ENCODE results near the gene JAG1.

The JAG1 gene

DNA sequence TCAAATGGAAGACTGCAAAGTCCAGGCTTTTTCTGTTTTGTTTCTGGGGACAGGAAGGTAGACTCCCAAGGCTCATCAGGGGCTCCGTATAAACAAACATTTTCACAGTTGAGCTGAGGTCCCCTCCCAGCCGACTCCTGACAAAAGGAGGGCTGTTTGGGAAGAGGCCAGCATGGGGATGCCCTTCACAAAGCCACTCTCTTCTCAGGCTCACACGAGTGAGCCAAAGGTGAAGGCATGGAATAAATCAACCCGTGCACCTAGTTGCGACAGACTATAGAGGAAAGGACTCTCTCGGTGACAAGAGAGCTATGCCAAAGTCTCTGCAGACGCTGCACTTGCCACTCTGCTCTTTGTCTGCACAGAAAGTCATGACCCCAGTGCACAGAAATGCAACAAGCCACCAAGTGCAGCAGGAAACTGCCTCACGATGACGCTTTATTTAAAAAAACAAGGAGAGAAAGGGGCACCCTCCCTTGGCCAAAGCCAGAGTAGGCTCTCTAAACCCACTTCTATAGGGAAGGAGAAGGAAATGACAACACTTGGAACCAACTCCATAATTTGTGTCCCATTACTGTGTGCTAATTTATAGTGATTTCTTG lies 21.0 kb downstream of the JAG1 start:
- DNase-seq (ENCODE audit: low spot score) = no peak

DNA sequence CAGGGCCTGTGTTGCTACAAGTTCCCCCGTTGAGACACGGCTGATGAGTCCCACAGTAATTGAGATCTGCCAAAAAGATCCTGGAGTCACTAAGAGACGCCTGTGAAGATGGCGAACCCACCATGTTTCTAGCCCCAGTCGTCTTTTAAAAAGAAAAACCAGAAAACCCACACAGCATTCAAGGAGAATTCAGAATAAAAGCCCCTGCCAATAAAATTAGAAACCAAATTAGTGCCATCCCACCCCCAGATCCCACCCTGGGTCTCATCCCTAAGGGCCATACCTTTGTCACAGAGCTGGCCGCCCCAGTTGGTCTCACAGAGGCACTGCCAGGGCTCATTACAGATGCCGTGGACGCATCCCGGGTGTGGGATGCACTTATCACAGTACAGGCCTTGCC lies 21.6 kb downstream of the JAG1 start:
- DNase-seq (ENCODE audit: low spot score) = no peak

DNA sequence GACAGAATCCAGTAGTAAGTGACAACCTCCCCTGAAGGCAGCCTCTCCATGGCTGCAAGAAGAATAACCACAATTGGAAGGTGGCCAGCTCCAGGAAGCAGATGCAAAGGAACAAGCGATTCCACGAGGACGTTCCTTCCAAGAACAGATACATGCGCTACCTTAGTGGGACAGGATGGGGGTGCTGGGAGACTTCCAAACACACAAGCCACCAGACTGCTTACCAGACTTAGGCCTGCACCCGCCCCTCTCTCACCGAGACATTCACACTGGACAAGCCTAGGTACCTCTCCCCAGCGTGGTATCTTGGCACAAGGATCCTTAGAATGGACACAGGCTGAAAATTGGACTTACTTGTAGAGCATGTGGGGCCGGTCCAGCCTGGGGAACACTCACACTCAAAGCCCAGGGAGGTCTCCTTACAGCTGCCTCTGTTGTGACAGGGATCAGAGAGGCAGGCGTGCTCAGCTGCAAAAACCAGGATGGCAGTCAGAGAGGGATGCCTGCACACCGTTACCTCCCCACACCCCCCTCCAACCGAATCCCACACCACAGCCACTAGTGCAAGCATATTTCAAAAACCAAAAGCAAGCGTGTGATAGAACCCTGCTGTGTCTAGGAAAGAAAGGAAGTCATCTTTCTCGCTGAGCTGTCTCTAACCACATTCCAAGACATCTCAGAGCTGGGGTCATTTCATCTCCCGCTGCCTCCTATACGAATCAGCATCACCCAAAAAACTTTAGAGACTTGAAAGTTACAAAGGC lies 22.4 kb downstream of the JAG1 start:
- no peak for DNase-seq (ENCODE audit: low spot score)

DNA sequence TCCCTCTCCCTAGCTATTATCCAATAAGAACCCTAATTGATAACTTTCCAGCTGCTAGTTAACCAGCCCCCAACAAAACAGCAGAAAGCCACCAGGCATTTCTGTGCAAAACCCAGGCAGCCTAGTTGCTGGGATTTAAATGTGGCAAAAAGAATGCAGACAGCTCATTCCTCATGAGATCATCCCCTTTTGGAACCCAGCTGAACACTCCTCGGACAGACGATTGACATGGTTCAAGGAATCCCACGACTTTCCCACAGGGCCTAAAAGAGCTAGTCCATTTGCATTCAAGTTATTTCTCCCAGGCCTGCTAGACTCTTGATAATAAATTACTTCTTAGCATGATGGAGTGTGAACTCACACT lies 24.0 kb downstream of the JAG1 start:
- DNase-seq (ENCODE audit: low spot score) = no peak

DNA sequence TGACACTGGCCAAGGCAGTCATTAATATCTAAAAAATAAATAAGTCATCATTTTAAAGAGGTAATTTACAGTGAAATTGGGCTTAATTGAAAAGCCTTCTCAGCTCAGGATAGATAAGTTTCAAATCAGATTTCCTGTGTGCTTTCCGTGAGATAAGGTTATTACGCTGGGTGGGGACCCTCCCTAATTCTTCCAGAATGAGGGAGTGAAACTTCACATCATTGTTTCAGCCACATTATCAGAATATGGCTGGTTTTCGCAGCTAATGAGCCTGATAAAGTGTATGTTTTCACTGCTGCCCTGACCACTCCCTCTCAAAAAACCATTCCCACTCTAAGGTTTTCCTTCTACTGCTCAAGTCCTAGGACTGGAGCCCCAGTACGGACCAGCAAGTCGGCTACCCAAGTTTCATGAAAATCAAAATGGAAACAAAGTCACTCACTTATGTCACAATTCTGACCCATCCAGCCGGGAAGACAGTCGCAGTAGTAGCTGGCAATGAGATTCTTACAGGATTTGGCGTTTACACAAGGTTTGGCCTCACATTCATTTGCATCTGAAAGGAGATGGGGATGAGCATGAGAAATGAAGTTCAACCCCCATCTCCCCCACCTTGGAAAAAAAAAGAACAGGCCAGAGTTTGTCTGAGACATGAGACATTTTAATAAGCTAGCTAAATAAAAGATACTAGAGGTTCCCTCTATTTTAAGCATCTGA lies 24.6 kb downstream of the JAG1 start:
- DNase-seq (ENCODE audit: low spot score) = no peak

DNA sequence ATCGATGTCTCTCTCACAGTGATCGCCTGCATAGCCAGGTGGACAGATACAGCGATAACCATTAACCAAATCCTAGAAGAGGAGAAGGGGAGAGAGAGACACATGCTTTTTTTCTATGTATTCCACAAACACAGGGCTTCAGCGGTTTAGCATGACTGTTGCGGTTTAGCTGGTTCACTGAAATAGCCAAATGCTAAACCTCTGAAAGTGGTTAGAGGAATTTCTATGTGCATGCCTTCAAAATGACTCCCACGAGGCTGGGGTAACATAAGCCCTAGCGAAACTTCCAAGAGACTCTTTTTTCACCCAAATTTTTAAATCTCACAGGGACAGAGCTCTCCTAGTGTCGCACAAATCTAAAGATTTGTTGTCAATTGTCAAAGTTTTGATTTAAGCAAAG lies 25.1 kb downstream of the JAG1 start:
- no peak for DNase-seq (ENCODE audit: low spot score)

DNA sequence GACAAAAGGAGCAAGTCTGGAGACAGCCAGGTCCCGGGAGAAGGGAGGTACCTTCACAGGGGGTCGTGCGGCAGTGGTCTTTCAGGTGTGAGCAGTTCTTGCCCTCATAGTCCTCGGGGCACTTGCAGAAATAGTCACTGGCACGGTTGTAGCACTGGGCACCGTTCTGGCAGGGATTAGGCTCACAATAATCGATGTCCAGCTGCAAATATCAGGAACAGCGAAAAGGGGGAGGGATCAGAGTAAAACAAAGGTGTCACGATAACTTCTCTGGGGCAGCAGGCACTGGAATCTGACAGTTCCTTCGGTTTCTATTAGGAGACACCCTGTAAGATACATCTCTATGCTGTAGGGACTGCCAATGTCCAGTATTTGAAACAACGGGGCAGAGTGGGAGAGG lies 25.9 kb downstream of the JAG1 start:
- DNase-seq (ENCODE audit: low spot score) = no peak

DNA sequence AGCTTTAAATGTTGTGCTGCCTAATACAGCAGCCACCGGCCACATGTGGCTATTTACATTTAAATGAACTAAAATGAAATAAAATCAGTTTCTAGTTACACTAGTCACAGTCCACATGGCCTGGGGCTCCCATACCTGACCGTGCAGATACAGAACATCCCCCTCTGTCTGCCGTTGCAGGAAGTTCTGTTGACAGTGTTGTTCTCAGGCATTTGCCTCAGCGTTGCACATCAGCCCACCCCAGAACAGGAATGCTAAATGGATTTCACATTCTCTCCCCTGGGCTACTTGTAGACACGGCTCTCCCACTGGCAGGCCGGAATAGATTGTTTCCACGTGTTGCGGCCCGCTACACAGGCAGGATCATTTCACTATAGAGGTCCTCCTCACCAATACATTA lies 26.3 kb downstream of the JAG1 start:
- DNase-seq (ENCODE audit: low spot score) = no peak

DNA sequence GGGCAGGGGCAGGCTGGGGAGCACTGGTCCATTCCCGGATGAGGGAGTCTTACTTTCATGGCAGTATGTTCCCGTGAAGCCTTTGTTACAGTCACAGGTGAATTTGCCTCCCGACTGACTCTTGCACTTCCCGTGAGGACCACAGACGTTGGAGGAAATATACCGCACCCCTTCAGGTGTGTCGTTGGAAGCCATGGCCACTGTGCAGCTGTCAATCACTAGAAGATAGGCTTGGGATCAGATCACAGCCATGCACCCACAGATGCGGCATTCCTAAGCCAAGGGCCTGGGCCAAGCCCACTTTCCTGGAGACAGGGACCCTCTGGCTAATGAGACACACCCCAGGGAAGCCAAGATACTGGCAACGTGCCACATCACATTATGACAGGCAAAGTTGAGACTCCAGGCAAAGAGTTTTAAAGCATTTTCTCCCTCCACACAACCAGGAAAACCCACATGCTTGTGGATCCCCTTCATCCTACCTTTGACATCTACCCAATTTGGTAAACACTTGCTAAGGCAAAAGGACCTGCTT lies 26.8 kb downstream of the JAG1 start:
- DNase-seq (ENCODE audit: low spot score) = no peak

DNA sequence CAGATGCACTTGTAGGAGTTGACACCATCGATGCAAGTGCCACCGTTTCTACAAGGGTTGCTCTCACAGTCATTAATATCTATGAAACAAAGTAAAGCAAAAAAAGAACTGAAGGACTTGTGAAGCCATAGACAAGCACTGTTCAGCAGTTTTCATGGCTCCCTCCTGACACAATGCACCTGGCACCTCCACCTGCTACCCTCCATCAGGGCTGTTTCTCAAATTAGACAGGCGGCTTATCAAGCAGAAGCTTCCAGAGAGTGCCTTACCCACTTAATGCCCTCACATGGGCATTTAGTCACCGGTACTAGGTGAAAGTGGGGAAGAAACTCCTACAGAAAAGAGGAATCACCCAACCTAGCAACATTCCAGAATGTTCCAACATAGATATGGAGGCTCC lies 27.8 kb downstream of the JAG1 start:
- no peak for DNase-seq (ENCODE audit: low spot score)

DNA sequence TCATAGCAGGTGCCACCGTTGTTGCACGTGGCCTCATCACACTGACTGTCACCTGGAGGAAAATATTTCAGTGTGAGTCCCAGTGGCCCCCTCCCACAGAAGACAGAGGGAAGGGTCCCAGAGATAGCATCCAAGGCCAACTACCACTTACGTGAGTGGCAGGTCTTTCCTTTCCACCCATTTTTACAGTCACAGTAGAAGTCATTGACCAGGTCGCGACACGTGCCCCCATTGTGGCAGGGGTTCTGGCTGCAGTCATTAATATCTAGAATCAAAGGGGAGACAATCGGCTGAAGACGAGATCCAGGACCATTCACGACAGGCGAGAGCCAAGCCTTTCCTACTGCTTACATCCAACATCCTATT lies 28.6 kb downstream of the JAG1 start:
- no peak for DNase-seq (ENCODE audit: low spot score)

DNA sequence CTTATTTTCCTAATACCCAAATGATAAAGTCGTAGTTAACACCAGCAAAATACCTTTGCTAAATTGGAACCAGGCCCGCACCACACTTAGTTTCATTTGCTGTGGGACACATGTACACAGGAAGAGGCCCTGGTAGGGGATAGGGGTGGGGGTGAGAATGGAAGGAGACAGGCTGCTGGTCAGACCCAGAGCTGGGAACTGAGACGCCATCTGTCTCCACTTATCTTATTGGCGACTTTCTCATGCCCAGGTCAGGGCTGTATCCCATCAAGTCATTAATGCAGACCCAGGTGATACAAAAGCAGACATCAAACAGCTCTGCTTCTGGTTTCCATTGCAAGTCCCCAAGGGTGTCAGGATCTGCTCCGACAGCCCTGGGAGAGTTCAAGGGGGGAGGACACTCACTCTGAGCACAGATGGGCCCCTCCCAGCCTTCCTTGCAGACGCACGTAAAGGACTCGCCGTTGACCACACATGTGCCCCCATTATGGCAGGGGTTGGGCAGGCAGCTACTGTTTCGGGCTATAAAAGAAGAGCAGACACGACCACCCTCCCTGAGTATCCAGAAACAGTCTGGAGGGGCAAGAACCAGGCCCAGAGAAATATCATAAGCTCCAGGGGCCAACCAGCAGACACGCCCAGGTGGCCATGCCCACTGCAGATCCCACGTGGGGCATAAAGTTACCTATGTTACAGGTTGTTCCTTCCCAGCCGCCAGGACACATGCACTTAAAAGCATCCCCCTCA lies 29.2 kb downstream of the JAG1 start:
- no peak for DNase-seq (ENCODE audit: low spot score)

DNA sequence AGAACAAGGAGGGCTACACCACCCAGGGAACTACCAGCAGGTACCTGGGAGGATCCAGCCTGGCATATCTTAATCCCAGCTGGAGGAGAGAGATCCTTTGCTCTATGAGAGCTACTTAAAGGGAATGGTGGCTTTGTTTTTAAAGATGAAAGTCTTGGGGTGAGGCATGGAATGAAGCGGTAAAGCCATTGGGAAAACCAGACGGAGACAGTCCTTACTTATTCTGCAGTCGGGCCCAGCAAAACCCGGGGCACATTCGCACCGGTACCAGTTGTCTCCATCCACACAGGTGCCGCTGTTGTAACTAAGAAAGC lies 30.3 kb downstream of the JAG1 start:
- no peak for DNase-seq (ENCODE audit: low spot score)

DNA sequence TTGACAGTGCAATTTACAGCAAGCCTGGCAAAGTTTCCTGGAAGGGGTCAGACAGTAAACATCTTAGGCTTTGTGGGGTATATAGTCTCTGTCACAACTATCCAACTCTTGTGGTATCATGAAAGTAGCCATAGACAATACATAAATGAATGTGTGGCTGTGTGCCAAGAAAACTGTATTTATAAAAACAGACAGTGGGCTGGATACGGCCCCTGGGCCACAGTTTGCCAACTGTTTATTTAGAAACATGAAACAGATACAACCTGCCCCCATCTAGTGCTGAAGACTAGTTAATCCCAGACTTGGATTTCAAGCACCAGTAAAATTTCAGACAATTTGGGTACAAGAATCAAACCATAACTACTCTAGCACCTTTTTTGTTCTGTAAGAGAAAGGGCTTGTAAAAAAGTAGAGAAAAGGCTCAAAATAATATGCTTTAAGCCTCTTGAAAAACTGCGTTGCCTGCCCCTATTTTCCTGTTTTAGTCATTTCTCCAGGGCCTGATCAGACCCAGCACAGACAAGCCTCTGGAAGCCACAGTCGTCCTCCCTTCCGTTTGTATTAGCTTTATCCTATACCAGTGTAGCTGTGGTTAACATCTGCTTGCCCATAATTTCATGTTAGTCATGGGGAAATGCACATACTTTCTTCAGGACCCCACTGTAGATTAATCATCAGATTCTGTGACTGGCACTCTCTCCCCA lies 30.8 kb downstream of the JAG1 start:
- DNase-seq (ENCODE audit: low spot score) = no peak

DNA sequence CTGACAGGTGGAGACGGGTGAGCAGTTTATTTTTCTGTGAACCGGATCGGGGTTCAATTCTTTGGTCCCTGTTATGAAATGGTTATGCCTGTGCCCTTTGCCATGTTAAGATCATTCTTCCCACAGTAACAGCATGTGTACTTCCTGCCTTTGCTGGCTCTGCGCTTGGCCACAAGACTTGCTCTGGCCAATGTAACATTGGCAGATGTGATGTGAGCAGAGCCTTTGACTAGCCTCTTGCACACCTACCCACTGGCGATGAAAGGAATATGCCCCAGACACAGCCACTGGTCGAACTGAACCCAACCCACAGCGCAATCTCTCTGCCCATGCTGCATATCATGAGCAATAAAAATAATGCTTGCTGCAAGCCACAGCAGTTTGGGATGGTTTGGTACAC lies 31.9 kb downstream of the JAG1 start:
- no peak for DNase-seq (ENCODE audit: low spot score)

DNA sequence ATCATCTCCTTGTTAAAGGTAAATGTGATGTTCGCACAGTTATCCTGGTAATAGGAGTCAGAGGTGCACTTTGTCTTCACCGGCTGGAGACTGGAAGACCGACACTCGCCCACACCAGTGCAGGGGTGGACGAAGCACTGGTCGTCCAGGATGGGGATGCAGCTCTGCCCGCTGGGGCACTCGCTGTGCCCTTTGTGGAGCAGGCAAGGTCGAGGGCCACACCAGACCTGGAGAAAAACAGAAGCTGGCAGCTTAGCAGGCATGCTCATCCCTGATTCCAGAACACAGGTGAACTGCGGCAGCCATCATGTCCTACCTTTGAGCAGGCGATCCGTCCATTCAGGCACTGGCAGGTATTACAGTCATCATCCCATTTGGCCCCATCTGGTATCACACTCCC lies 32.3 kb downstream of the JAG1 start:
- no peak for DNase-seq (ENCODE audit: low spot score)

DNA sequence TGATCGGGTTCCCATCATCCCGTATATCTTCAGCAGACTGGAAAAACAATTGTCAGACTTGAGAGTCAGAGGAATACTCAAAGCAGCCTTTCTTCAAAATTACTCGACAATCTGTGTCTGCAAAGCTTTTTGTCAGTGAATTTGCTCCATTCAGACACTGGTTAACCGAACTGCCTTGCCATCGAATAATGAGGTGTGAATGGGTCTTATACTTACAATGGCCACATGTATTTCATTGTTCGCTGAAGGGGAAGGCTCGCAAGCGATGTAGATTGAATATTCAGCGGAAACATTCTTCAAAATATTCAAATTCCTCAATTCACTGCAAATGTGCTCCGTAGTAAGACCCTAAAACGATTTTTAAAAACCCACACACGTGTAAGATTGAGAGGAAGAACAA lies 32.9 kb downstream of the JAG1 start:
- no peak for DNase-seq (ENCODE audit: low spot score)

DNA sequence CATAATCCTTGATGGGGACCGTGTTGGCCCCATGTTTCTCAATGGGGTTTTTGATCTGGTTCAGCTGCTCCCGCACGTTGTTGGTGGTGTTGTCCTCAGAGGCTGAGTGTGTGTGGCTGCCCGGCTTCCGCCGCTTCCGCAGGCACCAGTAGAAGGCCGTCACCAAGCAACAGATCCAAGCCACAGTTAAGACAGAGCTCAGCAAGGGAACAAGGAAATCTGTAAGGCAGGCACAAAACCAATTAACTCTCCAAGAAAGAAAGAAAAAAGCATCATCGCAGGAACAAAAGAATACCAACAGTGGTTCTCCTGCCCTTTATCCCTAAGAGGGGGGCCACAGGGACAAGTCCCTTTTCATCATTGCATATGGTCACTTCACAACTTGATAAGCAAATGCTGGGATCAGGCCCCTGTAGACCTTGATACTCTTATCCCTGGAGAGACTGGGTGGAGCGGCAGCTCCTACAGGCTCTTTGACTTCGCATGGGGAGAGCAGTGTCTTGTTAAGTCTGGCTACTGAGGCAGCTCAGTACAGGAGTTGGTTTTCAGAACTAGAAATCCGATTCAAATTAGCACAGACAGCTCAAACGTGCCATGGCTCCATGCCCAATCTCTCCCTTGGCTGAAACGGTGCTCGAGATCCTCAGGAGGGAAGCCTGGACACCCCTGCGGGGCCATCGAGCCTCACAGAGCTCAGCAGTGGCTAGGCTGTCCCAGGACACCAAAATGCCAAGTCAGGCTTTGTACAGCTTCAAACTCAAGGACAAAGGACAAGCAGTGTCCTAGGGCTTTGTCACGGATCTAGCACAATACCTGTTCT lies 33.9 kb downstream of the JAG1 start:
- DNase-seq (ENCODE audit: low spot score) = no peak

DNA sequence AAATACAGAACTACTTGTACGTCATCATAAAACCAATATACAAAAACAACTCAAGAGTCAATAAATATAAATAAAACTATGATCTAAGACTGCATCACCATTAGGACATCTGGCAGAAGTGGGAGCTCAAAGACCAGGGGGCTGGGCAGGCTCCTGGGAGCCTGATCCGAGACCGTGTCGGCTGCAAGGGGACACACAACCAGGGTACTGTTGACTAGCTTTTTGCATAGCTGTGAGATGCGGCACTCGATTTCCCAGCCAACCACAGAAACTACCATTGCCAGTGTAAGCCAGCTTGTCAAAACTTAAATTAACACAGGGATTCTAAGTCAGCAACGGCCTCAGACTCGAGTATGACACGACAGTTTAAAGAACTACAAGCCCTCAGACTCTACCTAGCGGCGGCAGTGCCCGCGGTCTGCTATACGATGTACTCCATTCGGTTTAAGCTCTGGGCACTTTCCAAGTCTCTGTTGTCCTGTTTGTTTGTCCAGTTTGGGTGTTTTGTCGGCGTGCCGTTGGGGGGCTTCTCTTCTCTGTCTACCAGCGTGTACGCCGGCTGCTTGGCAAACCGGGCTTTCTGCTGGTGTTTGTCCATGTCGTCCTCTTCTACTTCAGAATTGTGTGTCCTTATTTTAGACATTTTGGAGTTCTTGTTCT lies 34.6 kb downstream of the JAG1 start:
- no peak for DNase-seq (ENCODE audit: low spot score)

DNA sequence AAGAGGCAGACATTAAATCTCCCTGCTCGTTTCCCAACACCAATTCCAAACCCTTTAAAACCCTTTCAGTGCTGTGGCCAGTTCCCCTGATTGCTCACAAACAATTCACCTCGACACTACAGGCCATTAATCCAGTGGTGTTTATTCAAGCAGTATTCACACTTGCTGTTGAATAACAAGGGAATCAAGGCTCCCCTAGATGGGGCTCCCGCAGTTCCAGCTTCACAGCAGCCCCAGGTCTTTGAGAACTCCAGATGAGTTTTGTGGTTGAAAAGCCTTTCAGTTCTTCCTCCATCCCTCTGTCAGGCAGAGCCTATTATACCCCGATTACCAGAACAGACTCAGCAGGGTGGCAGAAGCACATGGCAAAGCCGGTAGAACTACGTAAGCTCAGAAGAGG lies 36.2 kb downstream of the JAG1 start:
- DNase-seq (ENCODE audit: low spot score) = no peak

DNA sequence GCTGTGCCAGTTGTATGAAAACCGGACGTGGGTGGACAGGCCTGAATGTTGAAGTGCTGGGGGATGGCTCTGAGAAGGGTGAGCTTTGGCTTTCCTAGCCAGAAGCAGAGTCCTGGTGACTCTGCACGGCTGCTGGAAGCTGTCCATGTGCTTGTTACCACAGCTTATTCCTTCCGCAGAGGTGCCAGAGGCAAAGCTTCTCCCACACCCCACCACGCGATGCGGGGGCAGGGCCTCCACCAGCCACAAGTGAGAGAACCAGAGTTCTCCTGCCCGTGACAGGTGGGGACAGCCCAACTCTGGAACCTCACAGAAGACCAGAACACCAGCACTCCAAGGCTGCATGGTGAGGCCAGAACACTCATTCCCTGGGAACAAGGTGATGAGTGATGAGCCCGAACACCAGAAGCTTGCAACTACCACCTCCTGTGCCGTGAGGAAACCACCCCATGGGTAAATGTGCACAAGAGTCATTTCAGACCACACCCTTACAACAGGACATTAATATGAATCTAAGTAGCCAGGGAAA lies 36.7 kb downstream of the JAG1 start:
- no peak for DNase-seq (ENCODE audit: low spot score)
